D721Med (cell line): Measurements from ENCODE around the gene MPEG1.

ENCODE experiments used
- DNase-seq: peaks from one replicate; pipeline ENCODE4 v3.0.0; 2011; ENCODE audit warnings: low spot score; ENCODE audit not compliant: insufficient read length
- FAIRE-seq: peaks from 2 replicates; lab custom pipeline; 2011; peaks lifted over from hg19 to GRCh38; lab: Jason Lieb, UNC
- TF ChIP-seq, protein P1 (sequence below): IDR thresholded peaks from 2 replicates; pipeline ENCODE4 v1.5.1; 2012; ENCODE audit warnings: mild to moderate bottlenecking, control low read depth; ENCODE audit not compliant: insufficient read depth; ENCODE audit errors: missing control alignments

MPEG1 gene

DNA sequence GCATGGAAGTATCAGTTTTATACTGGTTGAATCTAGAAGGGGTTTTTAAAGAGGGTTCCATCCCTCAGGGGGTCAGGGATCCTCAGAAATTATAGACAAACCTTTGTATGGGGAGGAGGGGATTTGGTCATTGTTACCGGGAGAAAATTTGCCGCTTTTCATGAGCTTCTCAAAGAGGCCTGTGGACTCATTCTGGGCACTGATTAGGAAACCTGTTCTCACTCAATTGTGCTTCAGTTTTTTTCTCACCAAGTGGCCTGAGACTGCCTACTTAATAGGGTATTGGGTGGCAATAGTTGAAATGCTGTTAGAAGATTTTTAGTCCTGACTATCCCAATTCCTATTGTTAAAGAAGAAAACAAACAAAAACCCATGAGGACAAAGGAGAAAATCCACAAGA is 14.0 kb downstream of the MPEG1 start:
- TF ChIP-seq, protein P1, sequence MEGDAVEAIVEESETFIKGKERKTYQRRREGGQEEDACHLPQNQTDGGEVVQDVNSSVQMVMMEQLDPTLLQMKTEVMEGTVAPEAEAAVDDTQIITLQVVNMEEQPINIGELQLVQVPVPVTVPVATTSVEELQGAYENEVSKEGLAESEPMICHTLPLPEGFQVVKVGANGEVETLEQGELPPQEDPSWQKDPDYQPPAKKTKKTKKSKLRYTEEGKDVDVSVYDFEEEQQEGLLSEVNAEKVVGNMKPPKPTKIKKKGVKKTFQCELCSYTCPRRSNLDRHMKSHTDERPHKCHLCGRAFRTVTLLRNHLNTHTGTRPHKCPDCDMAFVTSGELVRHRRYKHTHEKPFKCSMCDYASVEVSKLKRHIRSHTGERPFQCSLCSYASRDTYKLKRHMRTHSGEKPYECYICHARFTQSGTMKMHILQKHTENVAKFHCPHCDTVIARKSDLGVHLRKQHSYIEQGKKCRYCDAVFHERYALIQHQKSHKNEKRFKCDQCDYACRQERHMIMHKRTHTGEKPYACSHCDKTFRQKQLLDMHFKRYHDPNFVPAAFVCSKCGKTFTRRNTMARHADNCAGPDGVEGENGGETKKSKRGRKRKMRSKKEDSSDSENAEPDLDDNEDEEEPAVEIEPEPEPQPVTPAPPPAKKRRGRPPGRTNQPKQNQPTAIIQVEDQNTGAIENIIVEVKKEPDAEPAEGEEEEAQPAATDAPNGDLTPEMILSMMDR, result no peak
- DNase-seq (no peak), FAIRE-seq (no peak)

DNA sequence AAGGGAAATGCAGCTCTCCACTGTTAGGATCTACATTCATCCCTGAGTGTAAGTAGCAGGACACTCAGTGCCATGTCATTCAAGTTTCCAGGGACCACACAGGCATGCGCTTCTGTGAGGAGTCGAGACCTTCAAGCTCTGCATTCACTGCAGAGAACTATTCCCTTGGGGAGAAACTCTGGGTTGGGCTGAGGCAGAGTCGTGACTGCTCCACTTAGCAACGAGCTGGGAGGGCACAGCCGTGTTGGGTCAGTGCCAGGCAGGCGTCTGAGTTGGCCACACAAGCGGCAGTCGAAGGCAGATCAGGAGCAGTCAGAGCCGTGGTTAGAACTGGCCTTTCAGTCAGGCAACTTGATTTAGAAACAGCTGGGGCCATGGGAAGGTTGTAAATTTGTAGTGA is 14.7 kb downstream of the MPEG1 start:
- no peak for FAIRE-seq
- TF ChIP-seq, protein P1, result no peak
- no peak for DNase-seq

DNA sequence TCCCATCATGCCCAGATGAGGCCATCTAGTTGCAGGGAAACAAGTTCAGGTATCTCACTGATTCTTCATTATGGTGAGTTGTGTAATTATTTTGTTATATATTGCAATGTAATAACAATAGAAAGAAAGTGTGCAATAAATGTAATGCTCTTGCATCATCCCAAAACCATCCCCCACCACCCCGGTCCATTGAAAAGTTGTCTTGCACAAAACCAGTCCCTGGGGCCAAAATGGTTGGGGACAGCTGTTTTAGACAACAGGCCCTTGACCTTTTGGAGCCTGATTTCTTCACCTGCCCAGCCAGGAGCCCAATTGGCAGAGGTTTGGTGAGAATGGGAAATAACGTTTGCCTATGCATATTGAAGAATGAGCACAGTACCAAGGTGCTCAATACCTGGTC is 15.9 kb downstream of the MPEG1 start:
- no peak for DNase-seq
- no peak for FAIRE-seq
- TF ChIP-seq, protein P1, result no peak

DNA sequence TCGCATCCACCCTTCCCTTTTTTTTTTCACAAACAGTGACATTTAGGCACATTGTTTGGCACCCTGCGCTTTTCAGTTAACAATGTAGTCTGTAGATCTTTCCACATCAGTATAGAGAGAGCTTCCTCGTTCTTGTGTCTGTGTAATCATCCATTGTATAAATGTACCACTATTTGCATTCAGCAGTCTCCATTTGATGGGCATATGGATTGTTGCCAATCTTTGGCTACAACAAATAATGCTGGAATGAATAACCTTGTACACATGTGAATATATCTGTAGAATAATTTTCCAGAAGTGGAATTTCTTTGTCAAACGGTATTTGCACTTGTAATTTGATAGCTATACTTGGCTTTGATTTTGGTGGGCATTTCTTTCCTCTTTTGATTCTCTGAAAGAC is 17.1 kb downstream of the MPEG1 start:
- DNase-seq (no peak), FAIRE-seq (no peak)
- TF ChIP-seq, protein P1, result no peak

DNA sequence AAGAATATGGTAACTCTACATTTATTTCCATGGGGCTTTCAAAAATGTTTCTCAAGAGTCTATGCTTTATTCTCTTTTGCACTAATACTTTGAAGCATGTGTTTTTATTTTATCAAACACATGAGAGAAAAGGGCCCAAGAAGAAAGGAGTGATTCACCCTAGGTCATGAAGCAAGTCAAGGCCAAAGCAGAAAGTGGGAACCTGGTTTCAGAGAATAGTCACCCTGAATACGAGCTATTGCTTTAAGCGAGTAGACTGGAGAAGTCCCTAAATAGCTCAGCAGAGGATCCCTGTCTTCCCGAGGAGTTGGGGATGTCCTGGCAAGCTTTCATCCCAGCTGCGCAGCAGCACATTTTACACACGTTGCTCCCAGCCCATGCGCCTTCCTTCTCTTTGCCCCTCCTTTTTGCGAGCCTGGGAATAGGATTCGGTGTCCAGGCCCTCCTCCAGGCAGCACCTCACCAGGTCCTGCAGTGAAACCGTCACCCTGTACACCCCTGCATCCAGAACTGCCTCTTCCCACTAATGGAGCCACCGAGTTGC is 19.1 kb downstream of the MPEG1 start:
- TF ChIP-seq, protein P1, result no peak
- DNase-seq, result no peak
- FAIRE-seq, result no peak

DNA sequence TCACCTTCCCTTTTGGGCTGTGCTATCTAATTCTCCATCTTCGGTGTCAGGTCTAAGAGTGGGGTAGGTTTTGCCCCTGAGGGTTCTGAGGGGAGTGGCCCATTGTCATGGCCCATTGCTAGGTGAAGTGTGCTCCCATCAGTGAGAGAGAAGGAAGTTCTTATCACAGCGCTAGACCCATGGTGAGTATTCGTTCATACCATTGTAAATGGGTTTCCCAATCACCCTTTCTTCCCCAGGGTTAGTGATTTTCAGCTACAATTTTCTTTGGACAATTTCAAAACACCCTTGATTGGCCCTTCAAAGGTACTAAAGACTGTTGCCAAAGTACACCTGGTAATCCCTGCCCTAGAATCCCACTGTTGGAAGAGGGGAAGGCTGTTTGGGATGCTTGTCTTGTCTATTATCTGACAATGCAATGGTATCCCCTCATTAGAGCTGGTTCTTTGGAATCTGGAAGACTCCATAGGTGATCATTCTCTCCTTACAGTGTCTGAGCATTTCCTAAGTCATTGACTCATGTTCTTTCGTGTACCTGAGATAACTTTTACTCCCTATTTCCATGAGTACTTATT is 20.2 kb downstream of the MPEG1 start:
- TF ChIP-seq, protein P1, result no peak
- DNase-seq (no peak), FAIRE-seq (no peak)

DNA sequence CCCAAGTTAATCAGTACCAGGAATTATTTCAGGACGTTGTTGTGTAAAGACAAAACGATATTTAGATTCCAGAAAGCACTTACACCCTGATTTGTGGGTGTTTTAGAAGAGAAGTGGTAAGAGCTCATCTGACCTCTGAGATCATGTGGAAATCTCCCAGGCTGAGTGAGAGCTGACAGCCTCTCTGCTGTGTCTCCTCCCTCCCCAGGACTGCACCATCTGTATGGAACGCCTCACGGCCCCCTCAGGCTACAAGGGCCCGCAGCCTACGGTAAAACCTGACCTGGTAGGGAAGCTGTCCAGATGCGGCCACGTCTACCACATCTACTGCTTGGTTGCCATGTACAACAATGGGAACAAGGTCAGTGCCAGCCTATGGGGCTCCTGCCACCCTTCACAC is 20.8 kb downstream of the MPEG1 start:
- TF ChIP-seq, protein P1, result no peak
- no peak for FAIRE-seq
- DNase-seq, result no peak
